ENCODE measurements around the gene KIF18B. TPM values are rescaled to one million over a fixed set of nuclear protein-coding genes. Genes with fewer than 3 reads are reported as not detected.
A peak's percentile ranks its signal among the peaks of the same experiment; 100 is the strongest.

Gene KIF18B
- total and polyA plus RNA-seq, 2 of the 13 experiments (the other 11 are each of a cell fraction or from before 2014, with no cell fraction given), result 15.2 to 15.3 TPM

DNA sequence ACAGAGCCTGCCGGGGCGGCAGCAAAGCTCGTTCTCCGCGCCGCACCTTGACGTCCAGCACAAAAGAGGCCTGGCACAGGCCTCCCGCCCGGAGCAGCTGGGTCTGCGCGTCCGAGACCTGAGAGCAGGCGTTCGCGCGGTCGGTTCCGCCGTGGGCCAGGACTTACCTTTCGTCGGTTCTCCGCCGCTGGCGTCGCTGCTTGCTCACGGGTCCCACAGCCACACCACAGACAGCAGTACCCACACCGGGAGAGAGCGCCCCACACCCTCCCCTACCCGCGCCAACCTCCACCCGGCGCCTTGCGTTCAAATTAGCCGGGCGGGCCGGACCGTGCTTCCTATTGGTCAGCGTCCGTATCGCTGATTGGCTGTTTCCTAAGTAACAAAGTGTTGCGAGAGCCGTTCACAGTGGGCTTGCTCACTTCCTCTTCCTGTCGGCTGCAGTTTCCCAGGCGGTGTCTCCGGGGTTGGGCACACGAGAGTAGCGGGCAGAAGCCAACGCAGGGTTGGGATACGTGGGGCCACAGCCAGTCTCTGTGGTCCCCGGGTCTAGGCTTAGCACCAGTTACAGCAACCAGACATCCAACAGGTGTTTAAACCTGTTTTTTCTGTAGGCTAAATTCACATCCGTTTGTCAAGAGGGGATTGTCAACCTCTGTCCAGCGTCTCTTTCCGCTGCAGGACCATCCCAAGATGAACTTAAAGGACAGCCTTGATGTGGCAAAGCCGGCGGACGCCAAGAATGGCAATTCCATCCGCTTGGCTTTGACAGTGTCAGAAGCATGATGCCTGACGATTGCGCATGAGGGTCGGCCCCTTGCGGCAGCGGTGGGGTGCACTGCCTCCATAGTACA, at the start of gene KIF18B (continued):
- TF ChIP-seq SP1 (IDR thresholded peaks at IDR 0.05), result no peak
- TF ChIP-seq SP1 (CRISPR knock-in tag; IDR thresholded peaks at IDR 0.05), result no peak; the same call in 1 of the 2 replicates
- TF ChIP-seq ZNF839 (CRISPR knock-in tag; IDR thresholded peaks at IDR 0.05; ENCODE audit: borderline replicate concordance), result no peak
- TF ChIP-seq, protein P1, sequence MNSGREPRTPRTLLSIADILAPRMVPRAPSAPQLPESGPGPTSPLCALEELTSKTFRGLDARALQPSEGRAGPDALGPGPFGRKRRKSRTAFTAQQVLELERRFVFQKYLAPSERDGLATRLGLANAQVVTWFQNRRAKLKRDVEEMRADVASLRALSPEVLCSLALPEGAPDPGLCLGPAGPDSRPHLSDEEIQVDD (CRISPR knock-in tag; IDR thresholded peaks at IDR 0.05; ENCODE audit: borderline replicate concordance), result peak; percentile 68; the same call in 1 of the 2 replicates
- peak; percentile 24; the same call in 1 of the 2 replicates for TF ChIP-seq FOXA3 (CRISPR knock-in tag; IDR thresholded peaks at IDR 0.05)
- peak; percentile 78 for TF ChIP-seq ZNF761 (CRISPR knock-in tag; conservative IDR thresholded peaks at IDR 0.05)
- no peak for TF ChIP-seq ZNF629 (CRISPR knock-in tag; conservative IDR thresholded peaks at IDR 0.05)
- peak; percentile 85; the same call in 1 of the 2 replicates for TF ChIP-seq ZNF558 (CRISPR knock-in tag; IDR thresholded peaks at IDR 0.05; ENCODE audit: borderline replicate concordance)
- 0 out of 2 replicates have a peak, but pooled peaks have one; percentile 43 for TF ChIP-seq CBX5 (CRISPR knock-in tag; IDR thresholded peaks at IDR 0.05; ENCODE audit: borderline replicate concordance)
- TF ChIP-seq REPIN1 (CRISPR knock-in tag; IDR thresholded peaks at IDR 0.05; ENCODE audit: borderline replicate concordance, low read depth), result peak; percentile 90
- TF ChIP-seq MAF1 (CRISPR knock-in tag; IDR thresholded peaks at IDR 0.05; ENCODE audit: borderline replicate concordance), result peak; percentile 88
- peak; percentile 78 for TF ChIP-seq ERF (CRISPR knock-in tag; IDR thresholded peaks at IDR 0.05)
- TF ChIP-seq ZBTB7A (CRISPR knock-in tag; IDR thresholded peaks at IDR 0.05), result 0 out of 2 replicates have a peak, but pooled peaks have one; percentile 25
- TF ChIP-seq ZNF230 (CRISPR knock-in tag; IDR thresholded peaks at IDR 0.05), result peak; percentile 56; the same call in 1 of the 2 replicates
- TF ChIP-seq, protein P2, sequence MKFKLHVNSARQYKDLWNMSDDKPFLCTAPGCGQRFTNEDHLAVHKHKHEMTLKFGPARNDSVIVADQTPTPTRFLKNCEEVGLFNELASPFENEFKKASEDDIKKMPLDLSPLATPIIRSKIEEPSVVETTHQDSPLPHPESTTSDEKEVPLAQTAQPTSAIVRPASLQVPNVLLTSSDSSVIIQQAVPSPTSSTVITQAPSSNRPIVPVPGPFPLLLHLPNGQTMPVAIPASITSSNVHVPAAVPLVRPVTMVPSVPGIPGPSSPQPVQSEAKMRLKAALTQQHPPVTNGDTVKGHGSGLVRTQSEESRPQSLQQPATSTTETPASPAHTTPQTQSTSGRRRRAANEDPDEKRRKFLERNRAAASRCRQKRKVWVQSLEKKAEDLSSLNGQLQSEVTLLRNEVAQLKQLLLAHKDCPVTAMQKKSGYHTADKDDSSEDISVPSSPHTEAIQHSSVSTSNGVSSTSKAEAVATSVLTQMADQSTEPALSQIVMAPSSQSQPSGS (CRISPR knock-in tag; IDR thresholded peaks at IDR 0.05), result no peak
- TF ChIP-seq BRCA1 (CRISPR knock-in tag; IDR thresholded peaks at IDR 0.05), result 0 out of 2 replicates have a peak, but pooled peaks have one; percentile 33
- peak; percentile 87 for TF ChIP-seq ZNF274 (CRISPR knock-in tag; IDR thresholded peaks at IDR 0.05)
- peak; percentile 75; the same call in 1 of the 2 replicates for TF ChIP-seq SALL1 (CRISPR knock-in tag; IDR thresholded peaks at IDR 0.05)
- TF ChIP-seq, protein P3, sequence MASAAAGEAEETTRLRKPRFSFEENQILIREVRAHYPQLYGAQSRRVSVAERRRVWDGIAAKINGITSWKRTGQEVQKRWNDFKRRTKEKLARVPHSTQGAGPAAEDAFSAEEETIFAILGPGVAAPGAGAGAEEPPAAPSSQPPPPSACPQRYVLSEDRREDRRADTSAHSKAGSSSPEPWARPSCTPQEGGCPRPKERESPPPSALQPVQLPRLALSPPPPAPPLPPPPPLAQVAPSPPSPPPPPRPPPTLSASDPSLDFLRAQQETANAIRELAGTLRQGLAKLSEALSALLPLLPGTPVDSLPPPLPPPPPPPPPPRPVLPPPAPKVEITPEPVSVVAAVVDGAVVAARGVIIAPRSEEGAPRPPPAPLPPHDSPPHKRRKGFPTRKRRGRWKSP (CRISPR knock-in tag; IDR thresholded peaks at IDR 0.05), result peak; percentile 65; the same call in 1 of the 2 replicates
- TF ChIP-seq ZBTB21 (CRISPR knock-in tag; IDR thresholded peaks at IDR 0.05), result no peak; the same call in 1 of the 2 replicates
- TF ChIP-seq, protein P4, sequence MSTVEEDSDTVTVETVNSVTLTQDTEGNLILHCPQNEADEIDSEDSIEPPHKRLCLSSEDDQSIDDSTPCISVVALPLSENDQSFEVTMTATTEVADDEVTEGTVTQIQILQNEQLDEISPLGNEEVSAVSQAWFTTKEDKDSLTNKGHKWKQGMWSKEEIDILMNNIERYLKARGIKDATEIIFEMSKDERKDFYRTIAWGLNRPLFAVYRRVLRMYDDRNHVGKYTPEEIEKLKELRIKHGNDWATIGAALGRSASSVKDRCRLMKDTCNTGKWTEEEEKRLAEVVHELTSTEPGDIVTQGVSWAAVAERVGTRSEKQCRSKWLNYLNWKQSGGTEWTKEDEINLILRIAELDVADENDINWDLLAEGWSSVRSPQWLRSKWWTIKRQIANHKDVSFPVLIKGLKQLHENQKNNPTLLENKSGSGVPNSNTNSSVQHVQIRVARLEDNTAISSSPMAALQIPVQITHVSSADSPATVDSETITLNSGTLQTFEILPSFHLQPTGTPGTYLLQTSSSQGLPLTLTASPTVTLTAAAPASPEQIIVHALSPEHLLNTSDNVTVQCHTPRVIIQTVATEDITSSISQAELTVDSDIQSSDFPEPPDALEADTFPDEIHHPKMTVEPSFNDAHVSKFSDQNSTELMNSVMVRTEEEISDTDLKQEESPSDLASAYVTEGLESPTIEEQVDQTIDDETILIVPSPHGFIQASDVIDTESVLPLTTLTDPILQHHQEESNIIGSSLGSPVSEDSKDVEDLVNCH (CRISPR knock-in tag; IDR thresholded peaks at IDR 0.05), result no peak
- TF ChIP-seq KLF15 (CRISPR knock-in tag; IDR thresholded peaks at IDR 0.05; ENCODE audit: borderline replicate concordance), result no peak
- TF ChIP-seq ZNF75D (CRISPR knock-in tag; IDR thresholded peaks at IDR 0.05; ENCODE audit: borderline replicate concordance), result no peak
- peak; percentile 62; the same call in 1 of the 2 replicates for TF ChIP-seq NRL (CRISPR knock-in tag; IDR thresholded peaks at IDR 0.05; ENCODE audit: borderline replicate concordance)
- peak; percentile 76 for TF ChIP-seq ZNF777 (CRISPR knock-in tag; IDR thresholded peaks at IDR 0.05)
